BLaER1 treated with 17β-estradiol and CSF1 and Interleukin-3, amounts not matched to agents 10 nM and 100 nM (cell line): ENCODE results near the gene ARMS2.

Experiments
- H3K27ac ChIP-seq, 11 experiments: shearing (Covaris generic); formaldehyde crosslinking; 2 replicates each; pipeline ENCODE4 v1.8.1; 2022
- H3K27me3 ChIP-seq, 11 experiments: shearing (Covaris generic); formaldehyde crosslinking; 2 replicates each; pipeline ENCODE4 v1.8.1; 2022
- H3K36me3 ChIP-seq, 11 experiments: shearing (Covaris generic); formaldehyde crosslinking; 2 replicates each; pipeline ENCODE4 v1.8.1; 2022
- H3K4me1 ChIP-seq, 10 experiments: shearing (Covaris generic); formaldehyde crosslinking; 2 replicates each; pipeline ENCODE4 v1.8.1; 2022
- H3K4me2 ChIP-seq, 11 experiments: shearing (Covaris generic); formaldehyde crosslinking; 2 replicates each; pipeline ENCODE4 v1.8.1; 2022
- H3K4me3 ChIP-seq, 10 experiments: shearing (Covaris generic); formaldehyde crosslinking; 2 replicates each; pipeline ENCODE4 v1.8.1; 2022
- H3K9ac ChIP-seq, 11 experiments: shearing (Covaris generic); formaldehyde crosslinking; 2 replicates each; pipeline ENCODE4 v1.8.1; 2022
- H3K9me3 ChIP-seq, 11 experiments: shearing (Covaris generic); formaldehyde crosslinking; replicated peaks in 1 of 11; 2 replicates each; pipeline ENCODE4 v1.8.1; 2022
- H4K20me1 ChIP-seq, 11 experiments: shearing (Covaris generic); formaldehyde crosslinking; 2 replicates each; pipeline ENCODE4 v1.8.1; 2022
- Cebpa-rat ChIP-seq, 11 experiments: shearing (Covaris generic); IDR thresholded peaks; 2 replicates each; pipeline ENCODE4 v1.8.1; 2022

Gene ARMS2, protein sequence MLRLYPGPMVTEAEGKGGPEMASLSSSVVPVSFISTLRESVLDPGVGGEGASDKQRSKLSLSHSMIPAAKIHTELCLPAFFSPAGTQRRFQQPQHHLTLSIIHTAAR

DNA sequence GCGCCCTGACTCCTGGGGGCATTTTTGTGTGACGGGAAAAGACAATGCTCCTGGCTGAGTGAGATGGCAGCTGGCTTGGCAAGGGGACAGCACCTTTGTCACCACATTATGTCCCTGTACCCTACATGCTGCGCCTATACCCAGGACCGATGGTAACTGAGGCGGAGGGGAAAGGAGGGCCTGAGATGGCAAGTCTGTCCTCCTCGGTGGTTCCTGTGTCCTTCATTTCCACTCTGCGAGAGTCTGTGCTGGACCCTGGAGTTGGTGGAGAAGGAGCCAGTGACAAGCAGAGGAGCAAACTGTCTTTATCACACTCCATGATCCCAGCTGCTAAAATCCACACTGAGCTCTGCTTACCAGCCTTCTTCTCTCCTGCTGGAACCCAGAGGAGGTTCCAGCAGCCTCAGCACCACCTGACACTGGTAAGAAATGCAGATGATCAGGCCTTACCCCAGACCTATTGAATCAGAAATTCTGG is at the start of gene ARMS2:
TSS of gene ARMS2 (plus strand) at position 51 of the 478 bp plus-strand sequence. CDS start at position 126, 75 bp downstream.
- no peaks in the 10 kb centered on the region for H4K20me1 ChIP-seq
- H3K9ac ChIP-seq, result no peak within 1 kb of the TSS
- no peaks in the 10 kb centered on the region for H3K36me3 ChIP-seq
- H3K27me3 ChIP-seq, result no peaks in the 10 kb centered on the region
- no peak for TF ChIP-seq Cebpa-rat (IDR thresholded peaks at IDR 0.05)
- no peak within 1 kb of the TSS for H3K27ac ChIP-seq
- H3K4me2 ChIP-seq, result no peak within 1 kb of the TSS
- H3K4me1 ChIP-seq, result peaks cover 0 to 3% (median 0%) of the 10 kb centered on the region in 10 experiments; a peak in 3 of 20 replicates
- H3K4me3 ChIP-seq, result no peak within 1 kb of the TSS
- H3K9me3 ChIP-seq, result no peaks in the 10 kb centered on the region

DNA sequence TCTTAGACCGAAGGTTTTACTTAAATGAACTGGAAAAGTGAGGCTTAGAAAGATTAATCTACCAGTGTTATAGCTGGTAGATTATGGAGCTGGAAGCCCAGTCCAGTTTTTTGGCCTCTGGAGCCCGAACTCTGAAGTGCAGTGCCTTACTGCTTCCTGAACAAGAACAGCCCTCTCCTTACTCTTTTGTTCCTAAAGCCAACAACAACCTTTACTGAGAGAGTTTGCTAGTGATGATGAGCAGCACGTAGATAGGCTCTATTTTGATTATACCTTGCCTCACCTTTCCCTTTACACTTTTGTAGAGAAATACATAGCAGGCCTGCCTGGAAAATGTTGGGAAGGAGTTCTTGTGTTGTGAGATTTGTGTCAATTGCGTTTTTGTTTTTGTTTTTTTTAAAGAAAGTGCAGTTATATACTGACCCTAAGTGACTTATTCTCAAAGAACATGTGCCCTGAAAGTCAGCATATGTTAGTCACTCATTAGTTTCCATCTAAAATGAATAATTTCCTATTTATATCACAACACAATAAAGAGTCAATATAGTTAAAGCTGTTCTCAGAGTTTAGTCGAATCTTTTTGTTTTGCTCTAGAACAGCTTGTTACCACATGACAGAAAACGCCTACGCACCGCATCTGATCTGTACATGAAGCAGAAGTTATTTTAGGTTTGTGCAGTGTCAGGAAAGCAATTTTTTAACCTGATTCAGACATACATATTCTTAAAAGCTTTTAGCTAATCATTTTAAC is 46.9 kb upstream of the ARMS2 start:
- Histone ChIP-seq H4K20me1 (no peaks in the 10 kb centered on the region), H3K36me3 (peaks cover 0 to 19% (median 0%) of the 10 kb centered on the region in 11 experiments; a peak in 8 of 22 replicates), H3K4me1 (peaks cover 0 to 33% (median 0%) of the 10 kb centered on the region in 10 experiments; a peak in 6 of 20 replicates), H3K4me3 (no peak overlapping the region), H3K9me3 (no peaks in the 10 kb centered on the region), H3K27ac (peak overlapping the region in 3 of 11 experiments; percentile 57 to 65 (median 64); a peak in 6 of 22 replicates), H3K4me2 (peak overlapping the region in 3 of 11 experiments; percentile 55 to 88 (median 80); a peak in 6 of 22 replicates), H3K27me3 (peaks cover 0 to 4% (median 0%) of the 10 kb centered on the region in 11 experiments; a peak in 1 of 22 replicates), H3K9ac (peak overlapping the region in 2 of 11 experiments; percentile 49 to 58; a peak in 3 of 22 replicates)
- TF ChIP-seq Cebpa-rat (IDR thresholded peaks at IDR 0.05), result no peak

DNA sequence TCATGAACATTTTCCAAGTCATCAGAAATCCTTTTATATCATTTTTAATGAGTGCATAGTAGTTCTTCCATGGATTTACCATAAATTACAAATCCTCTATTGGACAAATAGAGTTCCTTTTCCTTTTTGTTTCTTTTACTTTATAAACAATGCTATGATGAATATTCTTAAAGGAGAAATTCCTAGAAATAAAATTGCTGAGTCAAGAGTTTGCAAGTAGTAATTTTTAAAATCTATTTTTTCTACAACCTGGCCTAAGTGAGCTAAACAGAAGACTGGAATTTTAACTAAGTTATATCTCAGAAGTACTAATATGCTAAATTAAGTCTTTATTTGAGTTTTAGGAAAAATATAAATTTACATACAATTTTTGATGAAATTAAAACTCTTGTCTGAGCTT is 41.1 kb upstream of the ARMS2 start:
- H3K4me2 ChIP-seq, result no peak overlapping the region
- H3K36me3 ChIP-seq, result peaks cover 0 to 15% (median 0%) of the 10 kb centered on the region in 11 experiments; a peak in 3 of 22 replicates
- peaks cover 0 to 28% (median 5%) of the 10 kb centered on the region in 11 experiments; a peak in 11 of 22 replicates for H3K27me3 ChIP-seq
- no peak overlapping the region for H3K4me3 ChIP-seq
- H3K9me3 ChIP-seq, result no peaks in the 10 kb centered on the region
- peaks cover 14 to 31% (median 18%) of the 10 kb centered on the region in 10 experiments for H3K4me1 ChIP-seq
- no peak overlapping the region for H3K9ac ChIP-seq
- H4K20me1 ChIP-seq, result no peaks in the 10 kb centered on the region
- TF ChIP-seq Cebpa-rat (IDR thresholded peaks at IDR 0.05), result no peak
- no peak overlapping the region for H3K27ac ChIP-seq

DNA sequence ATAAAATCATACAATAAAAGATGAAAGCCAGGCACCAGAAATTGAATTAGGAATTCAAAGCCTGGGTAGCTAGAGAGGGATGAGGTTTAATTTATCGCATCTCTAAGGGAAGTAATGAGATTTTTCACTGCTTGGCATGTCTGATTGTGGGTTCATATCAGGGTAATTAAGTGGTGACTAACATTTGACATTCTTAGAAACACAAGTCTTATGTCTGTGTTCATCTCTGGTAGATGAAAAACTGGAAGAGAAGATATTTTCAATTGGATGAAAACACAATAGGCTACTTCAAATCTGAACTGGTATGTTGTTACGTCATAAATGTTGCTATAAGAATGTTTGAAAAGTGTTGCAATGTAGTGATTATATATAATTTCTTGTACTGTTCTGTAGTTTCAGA is 36.8 kb upstream of the ARMS2 start:
- peaks cover 0 to 33% (median 5%) of the 10 kb centered on the region in 11 experiments; a peak in 11 of 22 replicates for H3K27me3 ChIP-seq
- no peak overlapping the region for H3K4me3 ChIP-seq
- H3K27ac ChIP-seq, result peak overlapping the region in 2 of 11 experiments; percentile 19 to 56; a peak in 2 of 22 replicates
- H3K9ac ChIP-seq, result no peak overlapping the region
- TF ChIP-seq Cebpa-rat (IDR thresholded peaks at IDR 0.05), result no peak
- no peaks in the 10 kb centered on the region for H3K9me3 ChIP-seq
- H3K4me2 ChIP-seq, result peak overlapping the region; percentile 39 to 87 (median 64); a peak in 21 of 22 replicates
- H4K20me1 ChIP-seq, result peaks cover 0 to 3% (median 0%) of the 10 kb centered on the region in 11 experiments; a peak in 1 of 22 replicates
- peaks cover 0 to 24% (median 0%) of the 10 kb centered on the region in 11 experiments; a peak in 4 of 22 replicates for H3K36me3 ChIP-seq
- H3K4me1 ChIP-seq, result peaks cover 14 to 37% (median 18%) of the 10 kb centered on the region in 10 experiments

DNA sequence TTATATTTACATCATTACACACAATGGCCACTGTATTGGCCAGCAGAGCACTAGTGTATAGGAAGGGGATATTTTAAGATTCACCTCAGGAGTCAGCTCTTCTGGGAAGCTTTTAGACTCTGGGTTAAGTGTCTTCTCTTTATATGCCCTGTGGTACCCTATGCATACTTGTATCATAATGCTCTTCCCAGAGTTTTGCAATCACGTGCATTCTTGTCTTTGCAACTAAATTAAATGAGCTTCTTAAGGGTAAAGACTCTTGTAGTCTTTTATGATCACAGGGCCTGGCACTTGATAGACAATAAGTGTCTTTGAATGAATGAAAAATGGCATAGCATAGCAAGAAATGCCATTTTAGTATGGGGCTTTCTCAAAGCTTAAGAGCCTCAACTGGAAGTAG is 35.4 kb upstream of the ARMS2 start:
- Histone ChIP-seq H3K4me1 (peaks cover 14 to 37% (median 18%) of the 10 kb centered on the region in 10 experiments), H3K36me3 (peaks cover 0 to 24% (median 0%) of the 10 kb centered on the region in 11 experiments; a peak in 4 of 22 replicates), H3K9ac (no peak overlapping the region), H3K4me3 (no peak overlapping the region), H3K4me2 (no peak overlapping the region), H3K27ac (no peak overlapping the region), H3K9me3 (no peaks in the 10 kb centered on the region), H4K20me1 (peaks cover 0 to 3% (median 0%) of the 10 kb centered on the region in 11 experiments; a peak in 1 of 22 replicates), H3K27me3 (peaks cover 0 to 33% (median 5%) of the 10 kb centered on the region in 11 experiments; a peak in 11 of 22 replicates)
- TF ChIP-seq Cebpa-rat (IDR thresholded peaks at IDR 0.05), result no peak

DNA sequence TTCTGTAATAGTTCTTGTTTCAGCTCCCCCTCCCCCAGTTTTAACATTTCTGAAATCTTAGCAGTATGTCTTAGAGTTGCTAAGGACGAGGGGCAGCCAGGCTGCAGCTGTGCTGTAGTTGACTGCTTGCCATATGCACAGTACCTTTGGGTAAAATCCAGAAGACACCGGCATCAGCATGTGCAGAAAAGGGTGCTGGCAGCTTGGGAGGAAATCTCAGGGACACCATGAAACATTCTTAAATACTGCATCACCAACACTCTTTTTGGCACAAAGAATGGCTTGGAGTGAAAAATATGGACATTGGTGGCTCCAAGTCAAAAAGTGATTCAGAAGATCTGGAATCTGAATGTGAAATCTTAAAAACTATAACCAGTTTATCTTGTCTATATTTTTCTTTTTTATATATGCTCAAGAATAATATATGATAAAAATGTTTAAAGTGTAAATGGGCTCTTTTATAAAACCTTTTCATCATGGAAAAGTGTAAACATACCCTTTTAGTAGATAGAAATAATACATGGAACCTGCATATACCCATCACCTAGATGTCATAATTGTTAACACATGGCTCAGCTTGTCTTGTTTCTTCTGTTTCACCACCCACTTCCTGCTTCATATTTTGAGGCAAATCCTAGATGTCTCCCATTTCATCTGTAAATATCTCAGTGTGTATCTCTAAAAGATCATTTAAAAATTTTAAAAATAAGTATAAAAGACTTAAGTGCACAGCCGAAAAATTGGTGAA is 34.4 kb upstream of the ARMS2 start:
- H3K4me3 ChIP-seq, result no peak overlapping the region
- H3K27ac ChIP-seq, result no peak overlapping the region
- H3K4me2 ChIP-seq, result no peak overlapping the region
- peaks cover 0 to 26% (median 0%) of the 10 kb centered on the region in 11 experiments; a peak in 4 of 22 replicates for H3K36me3 ChIP-seq
- no peaks in the 10 kb centered on the region for H3K9me3 ChIP-seq
- TF ChIP-seq Cebpa-rat (IDR thresholded peaks at IDR 0.05), result no peak
- H3K9ac ChIP-seq, result no peak overlapping the region
- peaks cover 0 to 26% (median 5%) of the 10 kb centered on the region in 11 experiments; a peak in 10 of 22 replicates for H3K27me3 ChIP-seq
- peaks cover 0 to 3% (median 0%) of the 10 kb centered on the region in 11 experiments; a peak in 1 of 22 replicates for H4K20me1 ChIP-seq
- H3K4me1 ChIP-seq, result peaks cover 15 to 37% (median 21%) of the 10 kb centered on the region in 10 experiments

DNA sequence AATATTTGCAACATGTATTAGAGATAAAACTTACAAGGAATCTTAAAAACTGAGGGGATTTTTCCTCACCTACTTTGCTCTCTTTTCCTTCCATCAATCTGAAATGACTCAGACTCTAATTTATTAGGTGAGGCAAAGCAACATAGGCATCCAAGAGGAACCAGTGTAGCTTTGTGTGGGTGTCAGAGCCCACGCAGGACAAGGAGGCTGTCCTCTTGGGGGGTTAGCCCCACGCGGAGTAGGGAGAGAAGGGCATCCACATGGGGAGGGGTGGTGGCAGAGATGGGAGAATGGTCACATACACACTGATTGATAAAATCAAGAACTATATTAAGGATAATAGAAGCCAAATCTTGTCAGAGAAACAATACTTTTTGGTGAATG is 33.8 kb upstream of the ARMS2 start:
- Histone ChIP-seq H3K27me3 (peaks cover 0 to 20% (median 5%) of the 10 kb centered on the region in 11 experiments; a peak in 10 of 22 replicates), H3K9me3 (no peaks in the 10 kb centered on the region), H3K9ac (no peak overlapping the region), H3K36me3 (peaks cover 0 to 22% (median 0%) of the 10 kb centered on the region in 11 experiments; a peak in 4 of 22 replicates), H3K4me3 (no peak overlapping the region), H4K20me1 (peaks cover 0 to 3% (median 0%) of the 10 kb centered on the region in 11 experiments; a peak in 1 of 22 replicates), H3K4me2 (no peak overlapping the region), H3K27ac (no peak overlapping the region), H3K4me1 (peaks cover 15 to 32% (median 22%) of the 10 kb centered on the region in 10 experiments)
- no peak for TF ChIP-seq Cebpa-rat (IDR thresholded peaks at IDR 0.05)

DNA sequence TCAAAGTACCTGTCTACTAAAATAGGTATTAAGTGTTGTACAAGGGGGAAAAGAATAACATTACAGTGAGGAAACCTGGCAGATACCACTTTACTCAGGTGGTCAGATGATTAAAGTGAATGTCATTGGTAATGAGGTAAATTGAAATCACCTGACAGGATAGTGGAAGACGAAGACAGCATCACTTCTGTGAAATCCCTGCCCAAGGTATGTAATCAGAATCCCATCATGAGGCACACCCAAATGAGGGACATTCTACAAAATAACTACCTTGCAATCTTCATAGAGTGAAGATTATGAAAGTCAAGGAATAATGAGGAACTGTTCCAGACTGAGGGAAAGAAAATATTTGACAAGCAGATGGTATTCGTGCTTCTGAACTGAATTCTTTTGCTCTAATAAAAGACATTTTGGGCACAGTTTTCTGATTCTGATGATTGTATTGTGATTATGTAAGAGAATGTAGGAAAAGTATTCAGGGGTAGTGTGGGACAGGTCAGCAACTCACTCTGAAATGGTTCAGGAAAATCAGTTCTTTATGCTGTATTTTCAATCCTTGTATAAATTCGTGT is 33.3 kb upstream of the ARMS2 start:
- Histone ChIP-seq H4K20me1 (peaks cover 0 to 3% (median 0%) of the 10 kb centered on the region in 11 experiments; a peak in 1 of 22 replicates), H3K27ac (no peak overlapping the region), H3K4me1 (peaks cover 13 to 27% (median 20%) of the 10 kb centered on the region in 10 experiments), H3K4me3 (no peak overlapping the region), H3K27me3 (peaks cover 0 to 16% (median under 1%) of the 10 kb centered on the region in 11 experiments; a peak in 10 of 22 replicates), H3K9ac (no peak overlapping the region), H3K36me3 (peaks cover 0 to 17% (median 0%) of the 10 kb centered on the region in 11 experiments; a peak in 4 of 22 replicates), H3K4me2 (no peak overlapping the region), H3K9me3 (no peaks in the 10 kb centered on the region)
- no peak for TF ChIP-seq Cebpa-rat (IDR thresholded peaks at IDR 0.05)
